DOHH2 (cell line): ENCODE results near the gene GAS6.

Experiments
- CTCF ChIP-seq: fragments of 200-600 bp; sonication (generic); IDR thresholded peaks from one replicate; pipeline ENCODE4 v1.5.1; 2014; ENCODE audit warnings: antibody characterized with exemption, mild to moderate bottlenecking, low read depth, low read length; ENCODE audit not compliant: poor library complexity, severe bottlenecking
- EZH2phosphoT487 ChIP-seq: fragments of 200-600 bp; sonication (generic); IDR thresholded peaks from 2 replicates; pipeline ENCODE4 v1.6.1; 2017; ENCODE audit warnings: borderline replicate concordance, mild to moderate bottlenecking, antibody characterized with exemption, low read length, moderate library complexity, mixed read lengths

DNA sequence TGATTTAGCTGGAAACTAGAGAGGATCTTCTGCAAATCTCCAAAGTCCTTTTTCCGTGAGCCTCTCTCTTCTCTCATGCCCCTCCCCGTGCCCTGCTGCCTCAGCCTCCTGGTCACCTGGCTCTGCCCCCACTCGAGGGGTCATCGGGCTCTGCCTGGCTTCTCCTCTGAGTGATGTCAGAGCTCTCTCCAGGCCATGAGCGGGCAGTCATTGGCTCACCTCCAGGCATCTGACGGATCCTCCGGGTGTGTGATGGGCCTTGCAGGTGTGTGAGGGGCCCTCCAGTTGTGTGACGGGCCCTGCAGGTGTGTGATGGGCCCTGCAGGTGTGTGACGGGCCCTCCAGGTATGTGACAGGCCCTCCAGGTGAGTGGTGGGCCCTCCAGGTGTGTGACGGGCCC is 10.3 kb upstream of the GAS6 start:
- TF ChIP-seq CTCF (no peak), EZH2phosphoT487 (no peak)
